ENCODE results near the gene GPX3. TPM values are rescaled to one million over a fixed set of nuclear protein-coding genes. Genes with fewer than 3 reads are reported as not detected.

Gene GPX3
- total RNA-seq, 1 experiment from 2014 or later, result 20.4 TPM

- no peak overlapping the region for H3K56ac ChIP-seq (ENCODE audit: insufficient read length, low read depth, low read length)
- no peak overlapping the region for H2BK20ac ChIP-seq (ENCODE audit: low read depth, low read length, poor library complexity, severe bottlenecking)
- H3K14ac ChIP-seq (ENCODE audit: insufficient read depth, low read length), result no peak overlapping the region
- no peak overlapping the region for H3K27ac ChIP-seq (ENCODE audit: insufficient read length, low read depth, low read length)
- no peak overlapping the region for H3T11ph ChIP-seq (ENCODE audit: low read length)
- no peaks in the 10 kb centered on the region for H3K79me2 ChIP-seq (ENCODE audit: insufficient read depth, low read length)
- no peak overlapping the region for H3K4ac ChIP-seq (ENCODE audit: low read depth, low read length)
- no peak overlapping the region for H3K4me3 Mint-ChIP-seq
- no peak for DNase-seq
- no peaks in the 10 kb centered on the region for H3K79me1 ChIP-seq (ENCODE audit: insufficient read depth, low read depth, low read length, poor library complexity, severe bottlenecking)
- H3K9ac ChIP-seq (ENCODE audit: extremely low read depth, insufficient read length, low read length), result no peak overlapping the region
- H3K27me3 ChIP-seq (ENCODE audit: insufficient read depth, low read length), result no peaks in the 10 kb centered on the region
- H2BK15ac ChIP-seq (ENCODE audit: low read depth, low read length), result no peak overlapping the region
- no peak overlapping the region for H4K91ac ChIP-seq (ENCODE audit: insufficient read length, low read depth, low read length)
- H4K8ac ChIP-seq (replicated peaks; ENCODE audit: insufficient read length, low read depth, low read length), result no peak overlapping the region
- H2BK120ac ChIP-seq (ENCODE audit: low read depth, low read length, poor library complexity, severe bottlenecking), result no peak overlapping the region
- H3K36me3 Mint-ChIP-seq (ENCODE audit: insufficient read depth in 1 of 3, low read depth in 3 of 3), result no peaks in the 10 kb centered on the region; a peak in 1 of 7 replicates
- H2AFZ ChIP-seq (ENCODE audit: low read length), result no peak overlapping the region
- H3K9me3 Mint-ChIP-seq, result no peaks in the 10 kb centered on the region
- TF ChIP-seq CTCF (conservative IDR thresholded peaks at IDR 0.05), result no peak
- no peaks in the 10 kb centered on the region for H3K4me1 ChIP-seq (ENCODE audit: insufficient read depth, low read length)
- H4K5ac ChIP-seq (ENCODE audit: insufficient read length, low read depth, low read length), result no peak overlapping the region
- peaks cover 7 to 8% of the 10 kb centered on the region in 2 experiments for H3K4me1 Mint-ChIP-seq
- no peaks in the 10 kb centered on the region for H3K23me2 ChIP-seq (ENCODE audit: insufficient read length, low read depth, low read length, poor library complexity, severe bottlenecking)
- H2AK5ac ChIP-seq (ENCODE audit: insufficient read length, low read length), result no peak overlapping the region
- H2BK12ac ChIP-seq (ENCODE audit: insufficient read length, low read depth, low read length), result no peak overlapping the region
- H2BK5ac ChIP-seq (ENCODE audit: insufficient read length, low read length), result no peak overlapping the region
- H3K18ac ChIP-seq (ENCODE audit: insufficient read length, low read depth, low read length), result no peak overlapping the region
- no peak overlapping the region for H3K23ac ChIP-seq (ENCODE audit: insufficient read length, low read depth, low read length)
- peaks cover 3% of the 10 kb centered on the region for H3K27me3 Mint-ChIP-seq (ENCODE audit: low read depth)
- H4K20me1 ChIP-seq (ENCODE audit: control insufficient read depth, insufficient read depth, insufficient read length), result no peaks in the 10 kb centered on the region
- no CpG with 5 or more reads among the region's 3 CpGs for WGBS (ENCODE audit: extremely low coverage, insufficient read length, low lambda C conversion rate)
- no peak overlapping the region for H3K27ac Mint-ChIP-seq
- H3K9me3 ChIP-seq (ENCODE audit: control insufficient read depth, low read depth, low read length), result no peaks in the 10 kb centered on the region
- no peak overlapping the region for H3K4me2 ChIP-seq (ENCODE audit: insufficient read depth, insufficient read length, low read length)
Observed at GRCh38 chr5:151003503-151003860, 16.9 kb upstream of the GPX3 start.

All from H9 (cell line).